Renal pelvis (tissue), 4 donors: Measurements from ENCODE around the gene CACNG4. TPM values are rescaled to one million over a fixed set of nuclear protein-coding genes. Genes with fewer than 3 reads are reported as not detected.
"Not testable (repeated sequence)": the region's sequence is repeated elsewhere in the genome, so short reads cannot be mapped to it uniquely, and the experiment has no call there.

Experiments
- DNase-seq: peaks from one replicate; pipeline ENCODE4 v3.0.0-alpha.2; 2013
- polyA plus RNA-seq, 3 donors: library from polyadenylated mRNA; unstranded; fragments of 120-200 nt; gene quantifications; one replicate each; pipeline ENCODE4 v1.2.1, GENCODE V29; 2013; ENCODE audit not compliant: insufficient read length in 3 of 3

Gene CACNG4
- polyA plus RNA-seq, 3 donors: 2.4 to 3.9 (median 3.2) TPM

DNA sequence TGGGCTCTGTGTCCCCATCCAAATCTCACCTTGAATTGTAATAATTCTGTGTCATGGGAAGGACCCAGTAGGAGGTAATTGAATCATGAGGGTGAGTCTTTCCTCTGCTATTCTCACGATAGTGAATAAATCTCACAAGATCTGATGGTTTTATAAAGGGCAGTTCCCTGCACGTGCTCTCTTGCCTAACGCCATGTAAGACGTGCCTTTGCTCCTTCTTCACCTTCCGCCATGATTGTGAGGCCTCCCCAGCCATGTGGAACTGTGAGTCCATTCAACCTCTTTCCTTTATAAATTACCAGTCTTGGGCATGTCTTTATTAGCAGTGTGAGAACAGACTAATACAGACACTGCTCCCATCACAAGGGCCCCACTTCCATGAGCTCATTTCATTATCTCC is 76.6 kb downstream of the CACNG4 start:
- not testable (repeated sequence) for DNase-seq

- DNase-seq: no peak
Observed at GRCh38 chr17:67041531-67041930, 77.0 kb downstream of the CACNG4 start.

DNA sequence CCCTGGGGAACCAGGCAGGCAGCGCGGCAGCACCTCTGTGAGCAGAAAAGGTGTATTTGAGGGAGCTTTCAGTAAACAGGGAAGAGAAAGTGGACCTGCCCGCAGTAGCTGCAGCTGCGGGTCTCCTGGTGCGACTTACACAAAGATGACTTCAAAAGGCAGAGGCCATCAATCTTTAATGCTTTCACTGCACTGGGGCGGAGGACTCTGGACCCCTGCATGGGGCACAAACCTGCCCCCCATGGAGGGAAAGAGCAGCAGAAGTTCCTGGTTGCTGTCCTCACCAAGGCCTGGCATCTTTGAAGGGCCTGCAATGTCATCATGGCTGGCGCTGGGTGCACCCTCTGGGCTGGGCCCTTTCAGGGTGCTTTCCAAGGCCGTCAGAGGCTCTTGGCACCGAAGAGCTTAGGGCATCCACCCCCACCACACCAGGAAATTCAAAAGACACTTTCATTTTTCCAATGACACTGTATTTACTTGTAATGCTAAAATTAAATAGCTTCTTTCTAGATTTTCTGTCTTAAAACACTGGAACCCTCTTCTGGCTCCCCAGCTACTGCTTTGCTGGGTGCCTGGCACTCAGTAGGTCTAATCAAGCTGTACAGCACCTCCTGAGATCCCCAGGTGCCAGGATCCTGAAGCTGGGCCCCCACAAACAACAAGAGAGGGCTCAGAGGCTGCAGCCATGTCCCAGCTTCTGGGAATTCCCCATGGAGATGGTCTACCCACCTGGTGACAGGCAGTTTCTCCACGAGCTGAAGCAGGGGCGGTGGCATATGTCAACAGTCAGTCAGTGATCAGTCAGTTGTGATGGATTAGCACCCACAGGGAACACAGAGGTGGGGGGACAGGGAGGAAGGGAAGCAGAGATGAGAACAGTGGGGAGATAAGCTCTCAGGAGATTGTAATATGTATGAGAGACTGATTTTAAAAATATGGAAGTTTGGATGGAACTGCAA is 77.7 kb downstream of the CACNG4 start:
- no peak for DNase-seq

DNA sequence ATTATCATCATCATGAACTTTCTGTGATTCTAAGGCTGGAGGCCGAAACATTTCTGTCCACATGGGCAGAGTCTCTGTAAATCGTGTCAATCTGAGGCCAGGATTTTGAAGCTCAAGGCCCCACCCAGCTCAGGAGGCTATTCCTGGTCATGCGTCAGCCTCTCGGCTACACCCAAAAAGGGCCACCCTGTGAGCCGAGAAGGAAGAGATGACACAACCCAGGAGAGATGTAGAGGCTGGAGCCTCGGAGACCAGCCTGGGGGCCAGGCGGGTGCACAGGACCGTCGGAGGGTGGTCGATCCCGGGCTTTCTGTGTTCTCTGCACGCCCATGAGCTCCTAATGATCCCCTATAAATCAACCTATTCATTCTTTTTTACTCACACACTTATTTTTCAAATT is 78.8 kb downstream of the CACNG4 start:
- DNase-seq: no peak

DNA sequence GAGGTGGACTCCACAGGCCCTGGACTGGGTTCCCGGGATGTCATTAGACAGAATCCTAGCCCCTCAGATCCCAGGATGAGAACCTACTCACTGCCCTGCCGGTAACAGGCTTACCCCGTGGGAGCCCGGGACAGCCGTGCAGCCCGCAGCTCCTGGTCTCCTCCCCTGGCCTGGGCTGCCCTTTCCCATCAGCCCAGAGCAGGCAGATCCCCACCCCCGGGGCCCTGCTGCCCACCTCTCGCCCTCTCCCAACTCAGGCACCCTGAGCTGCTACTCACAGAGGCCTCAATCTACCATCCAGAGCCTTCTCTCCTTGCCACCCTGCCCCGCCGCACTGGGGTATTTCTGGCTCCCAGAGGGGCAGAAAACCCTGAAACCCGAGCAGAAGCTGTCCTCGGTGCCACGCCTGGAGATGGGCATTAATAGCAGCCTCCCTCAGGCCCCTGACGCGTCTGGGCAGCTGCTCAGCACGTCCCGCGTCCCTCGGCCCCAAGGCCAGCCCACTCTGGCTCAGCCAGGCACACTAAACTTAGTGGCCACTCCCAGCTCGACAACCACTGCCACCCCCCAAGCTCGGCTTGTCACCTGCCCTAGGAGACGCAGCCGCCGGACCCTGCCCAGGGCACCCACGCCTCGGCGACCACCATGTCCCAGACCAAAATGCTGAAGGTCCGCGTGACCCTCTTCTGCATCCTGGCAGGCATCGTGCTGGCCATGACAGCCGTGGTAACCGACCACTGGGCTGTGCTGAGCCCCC is 79.7 kb downstream of the CACNG4 start, which contains the start of gene CACNG1:
TSS of gene CACNG1 (plus strand) at position 539 of the 757 bp plus-strand sequence. CDS start at position 646, 107 bp downstream.
- DNase-seq: no peak

DNA sequence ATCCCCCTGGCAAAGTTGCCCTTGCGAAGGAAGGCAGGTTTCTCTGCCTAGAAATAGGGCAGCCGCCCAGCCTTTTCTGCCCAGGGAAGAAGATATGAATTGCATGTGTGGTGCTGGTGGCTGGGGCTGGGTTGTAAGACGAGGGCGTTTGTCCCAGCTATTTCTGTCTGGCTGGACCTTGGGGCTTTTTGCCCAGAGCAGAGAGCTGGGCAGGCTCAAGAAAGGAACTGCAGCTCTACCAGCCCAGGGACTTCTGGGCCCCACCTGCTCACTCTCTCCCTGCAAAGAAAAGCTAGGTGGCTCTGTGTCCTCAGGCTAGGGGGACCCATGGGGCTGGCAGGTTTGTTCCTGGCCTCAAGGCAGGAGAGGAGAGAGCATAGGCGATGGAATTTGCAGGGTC is 80.4 kb downstream of the CACNG4 start:
- DNase-seq: no peak

DNA sequence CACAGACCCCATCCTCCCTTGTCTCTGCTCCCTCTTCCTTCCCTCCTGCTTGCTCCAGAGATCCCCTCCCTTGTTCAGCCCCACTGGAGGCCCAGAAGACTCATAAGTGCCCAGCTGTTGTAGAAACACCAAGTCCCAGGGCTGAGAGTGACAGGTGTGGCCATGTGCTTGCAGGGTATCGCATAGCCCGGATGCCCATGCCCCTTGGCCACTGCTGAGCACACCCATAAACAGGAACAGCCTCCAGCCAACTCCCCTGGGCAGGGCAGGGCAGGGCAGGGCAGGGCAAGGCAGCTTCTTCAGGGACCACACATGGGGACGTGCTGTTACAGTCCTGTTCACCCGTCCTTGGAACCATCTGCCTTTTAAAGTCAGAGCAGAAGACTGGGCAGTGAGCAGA is 81.9 kb downstream of the CACNG4 start:
- no peak for DNase-seq

GRCh38 chr17:67047382-67047781 is 82.9 kb downstream of the CACNG4 start:
- no peak for DNase-seq

DNA sequence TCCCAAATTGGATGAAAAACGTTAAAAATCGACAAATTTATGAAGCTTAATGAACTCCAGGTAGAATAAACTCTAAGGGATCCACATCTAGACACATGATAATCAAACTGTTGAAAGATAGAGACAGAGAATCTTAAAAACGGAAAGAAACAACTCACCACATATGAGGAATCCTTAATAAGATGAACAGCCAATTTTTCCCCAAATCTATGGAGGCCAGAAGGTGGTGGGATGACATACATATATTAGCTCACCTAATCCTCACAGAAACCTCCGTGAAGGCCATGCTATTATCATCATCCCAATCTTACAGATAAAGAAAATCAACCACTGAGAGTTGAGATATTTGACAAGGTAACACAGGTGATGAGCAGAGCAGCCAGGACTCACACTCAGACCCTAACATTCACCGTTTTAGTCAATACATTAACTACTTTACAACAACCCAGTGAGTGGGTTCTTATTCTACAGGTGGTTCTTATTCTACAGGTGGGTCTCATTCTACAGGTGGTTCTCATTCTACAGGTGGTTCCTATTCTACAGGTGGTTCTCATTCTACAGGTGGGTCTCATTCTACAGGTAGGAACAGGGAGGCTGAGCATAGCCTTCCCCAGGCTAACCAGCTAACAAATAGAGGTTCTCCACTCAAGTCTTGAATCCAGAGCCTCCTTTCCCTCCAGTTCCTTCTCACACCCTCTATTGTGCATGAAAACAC is 84.7 kb downstream of the CACNG4 start:
- DNase-seq: no peak

- DNase-seq: no peak
Observed at GRCh38 chr17:67050066-67050465, 85.6 kb downstream of the CACNG4 start.

GRCh38 chr17:67050471-67051154 is 86.1 kb downstream of the CACNG4 start:
- no peak for DNase-seq

DNA sequence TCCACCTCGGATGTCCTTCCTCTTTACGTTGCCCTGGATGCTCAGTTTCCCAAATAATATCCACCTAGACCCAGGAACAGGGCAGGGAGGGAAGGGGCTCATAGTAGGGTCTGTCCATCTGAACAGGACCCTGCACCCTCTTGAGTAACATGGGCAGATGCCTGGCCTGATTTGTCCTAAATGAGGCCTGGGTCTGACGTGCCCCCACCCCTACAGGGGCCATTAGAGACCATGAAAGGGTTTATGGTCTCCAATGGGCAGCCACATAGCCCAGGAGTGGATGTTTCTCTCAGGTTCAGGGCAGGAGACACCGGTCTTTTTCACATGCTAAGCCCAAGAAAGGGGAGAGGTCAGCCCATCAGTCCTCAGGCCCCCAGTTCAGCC is 86.6 kb downstream of the CACNG4 start:
- no peak for DNase-seq

- DNase-seq: no peak
Observed at GRCh38 chr17:67051837-67052236, 87.3 kb downstream of the CACNG4 start.

DNA sequence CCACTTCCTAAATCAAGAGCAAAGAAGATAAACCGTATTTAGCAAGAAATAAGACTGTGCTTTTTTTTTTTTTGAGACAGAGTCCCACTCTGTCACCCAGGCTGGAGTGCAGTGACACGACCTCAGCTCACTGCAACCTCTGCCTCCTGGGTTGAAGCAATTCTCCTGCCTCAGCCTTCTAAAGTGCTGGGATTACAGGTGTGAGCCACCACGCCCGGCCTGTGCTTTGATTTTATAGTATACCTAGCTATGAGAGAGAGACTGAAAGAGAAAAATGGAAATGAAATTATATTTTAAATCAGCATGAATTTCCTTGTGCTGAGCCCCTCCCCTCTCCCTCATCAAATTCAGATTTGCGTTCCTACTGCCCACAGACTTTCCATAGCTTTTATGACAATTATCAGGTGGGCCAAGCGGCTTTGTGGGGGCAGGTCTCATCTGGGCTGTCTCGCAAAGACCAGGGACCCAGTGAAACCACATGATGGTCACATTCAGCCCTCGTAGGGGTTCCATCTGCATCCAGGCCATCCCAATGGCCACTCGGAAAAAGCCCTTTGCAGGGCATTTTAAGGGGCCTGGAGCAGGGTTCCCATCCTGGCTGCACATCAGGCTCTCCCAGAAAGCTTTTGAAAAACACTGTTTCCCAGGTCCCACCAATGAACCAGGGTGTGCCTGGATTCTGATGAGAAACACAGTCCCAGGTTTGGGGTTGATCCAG is 88.4 kb downstream of the CACNG4 start:
- no peak for DNase-seq

GRCh38 chr17:67053438-67054000 is 89.0 kb downstream of the CACNG4 start:
- DNase-seq: no peak

DNA sequence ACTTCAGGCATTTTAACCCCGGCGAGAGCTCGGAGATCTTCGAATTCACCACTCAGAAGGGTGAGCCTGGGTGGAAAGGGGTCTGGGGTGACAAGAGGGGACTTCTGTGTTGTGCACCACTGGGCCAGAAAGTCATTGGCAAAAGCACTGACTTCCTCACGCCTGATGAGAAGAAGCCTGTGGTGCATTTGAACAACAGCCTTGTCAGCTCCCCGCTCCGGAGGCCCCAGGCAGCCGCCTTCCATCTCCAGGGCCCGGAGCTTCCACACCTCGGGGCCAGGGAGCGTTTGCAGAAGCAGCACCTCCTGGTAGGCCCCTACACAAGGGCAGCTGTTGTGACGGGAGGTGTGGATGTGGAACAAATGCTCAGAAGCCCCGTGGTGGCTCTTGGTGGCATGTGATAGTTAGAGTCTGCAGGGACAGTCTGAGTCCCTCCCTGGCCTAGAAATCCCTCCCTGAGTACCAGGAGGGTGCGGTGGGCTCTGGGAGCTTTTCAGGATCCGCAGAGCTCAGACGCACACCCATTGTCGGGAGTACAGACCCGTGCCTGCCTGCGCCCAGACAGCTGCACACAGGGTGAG is 89.6 kb downstream of the CACNG4 start:
- DNase-seq: no peak

DNA sequence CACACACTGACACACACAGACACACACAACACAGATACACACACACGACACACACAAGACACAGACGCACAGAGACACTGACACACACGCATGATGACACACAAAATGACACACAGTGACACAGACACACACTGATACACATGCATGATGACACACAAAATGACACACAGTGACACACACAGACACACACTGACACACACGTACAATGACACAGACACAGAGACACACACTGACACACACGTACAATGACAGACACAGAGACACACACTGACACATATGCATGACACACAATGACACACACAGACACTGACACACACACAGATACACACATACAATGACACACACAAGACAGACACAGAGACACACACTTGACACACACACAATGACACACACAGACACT is 90.1 kb downstream of the CACNG4 start:
- no peak for DNase-seq

GRCh38 chr17:67055041-67055443 is 90.5 kb downstream of the CACNG4 start:
- no peak for DNase-seq

GRCh38 chr17:67055811-67056745 is 91.6 kb downstream of the CACNG4 start:
- no peak for DNase-seq
